Mesothelial cell of epicardium (in vitro differentiated cells): ENCODE results near the gene DOCK4. TPM values are rescaled to one million over a fixed set of nuclear protein-coding genes. Genes with fewer than 3 reads are reported as not detected.

ENCODE experiments used
- DNase-seq, 2 experiments: peaks; one replicate each; pipeline ENCODE4 v3.0.0; 2021; ENCODE audit warnings: low spot score in 2 of 2; ENCODE audit not compliant: unreplicated experiment in 2 of 2
- H3K27ac Mint-ChIP-seq: 2 replicates; pipeline ENCODE4 v1.8.0; 2021; ENCODE audit warnings: mixed read lengths
- H3K27me3 Mint-ChIP-seq: 2 replicates; pipeline ENCODE4 v1.8.0; 2021; ENCODE audit warnings: low read depth, mixed read lengths
- H3K36me3 Mint-ChIP-seq: 2 replicates; pipeline ENCODE4 v1.8.0; 2021; ENCODE audit warnings: mixed read lengths
- H3K4me1 Mint-ChIP-seq: 2 replicates; pipeline ENCODE4 v1.8.0; 2021; ENCODE audit warnings: mixed read lengths
- H3K4me3 Mint-ChIP-seq: 2 replicates; pipeline ENCODE4 v1.8.0; 2021; ENCODE audit warnings: mild to moderate bottlenecking, moderate library complexity, mixed read lengths
- H3K9me3 Mint-ChIP-seq: 2 replicates; pipeline ENCODE4 v1.8.0; 2021; ENCODE audit warnings: mixed read lengths
- total RNA-seq: library from RNA; stranded (reverse); gene quantifications from 3 replicates; pipeline ENCODE4 v1.2.1, GENCODE V29; 2021
- TF ChIP-seq, protein P1 (sequence below): fragments of 200-600 bp; sonication (generic); IDR thresholded peaks from one replicate; pipeline ENCODE4 v1.5.0; 2021; ENCODE audit warnings: antibody characterized with exemption; ENCODE audit not compliant: unreplicated experiment

Gene DOCK4
- total RNA-seq, 1 donor from 2014 or later, result 27.7 TPM

GRCh38 chr7:112206991-112207592 lies 893 bp upstream of the DOCK4 start:
- Mint-ChIP-seq H3K36me3 (no peaks in the 10 kb centered on the region), H3K4me3 (peak overlapping the region; percentile 95), H3K9me3 (no peaks in the 10 kb centered on the region), H3K27me3 (no peaks in the 10 kb centered on the region), H3K4me1 (peaks cover 33% of the 10 kb centered on the region), H3K27ac (peak overlapping the region; percentile 94)
- TF ChIP-seq, protein P1, sequence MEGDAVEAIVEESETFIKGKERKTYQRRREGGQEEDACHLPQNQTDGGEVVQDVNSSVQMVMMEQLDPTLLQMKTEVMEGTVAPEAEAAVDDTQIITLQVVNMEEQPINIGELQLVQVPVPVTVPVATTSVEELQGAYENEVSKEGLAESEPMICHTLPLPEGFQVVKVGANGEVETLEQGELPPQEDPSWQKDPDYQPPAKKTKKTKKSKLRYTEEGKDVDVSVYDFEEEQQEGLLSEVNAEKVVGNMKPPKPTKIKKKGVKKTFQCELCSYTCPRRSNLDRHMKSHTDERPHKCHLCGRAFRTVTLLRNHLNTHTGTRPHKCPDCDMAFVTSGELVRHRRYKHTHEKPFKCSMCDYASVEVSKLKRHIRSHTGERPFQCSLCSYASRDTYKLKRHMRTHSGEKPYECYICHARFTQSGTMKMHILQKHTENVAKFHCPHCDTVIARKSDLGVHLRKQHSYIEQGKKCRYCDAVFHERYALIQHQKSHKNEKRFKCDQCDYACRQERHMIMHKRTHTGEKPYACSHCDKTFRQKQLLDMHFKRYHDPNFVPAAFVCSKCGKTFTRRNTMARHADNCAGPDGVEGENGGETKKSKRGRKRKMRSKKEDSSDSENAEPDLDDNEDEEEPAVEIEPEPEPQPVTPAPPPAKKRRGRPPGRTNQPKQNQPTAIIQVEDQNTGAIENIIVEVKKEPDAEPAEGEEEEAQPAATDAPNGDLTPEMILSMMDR, result no peak
- no peak for DNase-seq

DNA sequence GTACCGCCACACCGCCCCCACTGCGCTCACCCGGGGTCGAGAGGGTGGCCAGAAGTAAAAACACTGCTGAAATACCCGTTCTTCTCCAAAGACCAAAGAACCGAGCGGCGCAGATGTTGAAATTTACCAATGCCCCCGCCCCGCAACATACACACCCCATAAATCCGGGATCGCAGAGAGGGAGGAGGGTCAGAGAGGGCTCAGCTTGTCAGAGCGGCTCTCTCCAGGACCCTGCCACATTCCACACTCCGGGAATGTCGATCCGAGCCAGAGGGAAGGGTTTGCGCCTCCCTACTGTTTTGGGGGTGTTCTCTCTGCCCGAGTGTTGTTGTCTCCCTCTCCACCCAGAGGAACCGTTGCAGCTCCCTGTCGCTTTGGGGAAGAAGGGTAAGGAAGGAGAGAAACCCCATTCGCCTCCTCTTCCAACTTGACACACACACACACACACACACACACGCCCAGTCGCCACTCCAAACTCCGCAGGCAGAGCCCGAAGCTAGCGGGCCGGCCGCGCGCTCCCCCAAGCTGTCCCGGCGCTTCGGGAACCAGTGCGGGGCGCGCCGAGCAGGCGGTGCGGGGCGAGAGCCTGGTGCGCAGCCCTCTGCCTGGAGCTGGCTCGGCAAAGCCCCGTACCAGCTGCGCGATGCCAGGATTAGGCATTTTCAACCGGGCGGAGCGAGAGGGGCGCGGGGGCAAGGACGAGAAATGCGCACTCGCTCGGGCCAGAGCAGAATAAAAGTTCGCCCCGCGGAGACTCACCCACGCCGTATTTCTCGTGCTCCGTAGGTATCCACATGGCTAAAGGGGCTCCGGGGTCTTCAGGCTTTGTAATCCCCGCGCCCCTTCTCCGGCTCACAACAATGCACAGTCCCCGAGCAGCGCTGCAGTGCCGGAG lies 609 bp downstream of the DOCK4 start:
- TF ChIP-seq, protein P1, result no peak

DNA sequence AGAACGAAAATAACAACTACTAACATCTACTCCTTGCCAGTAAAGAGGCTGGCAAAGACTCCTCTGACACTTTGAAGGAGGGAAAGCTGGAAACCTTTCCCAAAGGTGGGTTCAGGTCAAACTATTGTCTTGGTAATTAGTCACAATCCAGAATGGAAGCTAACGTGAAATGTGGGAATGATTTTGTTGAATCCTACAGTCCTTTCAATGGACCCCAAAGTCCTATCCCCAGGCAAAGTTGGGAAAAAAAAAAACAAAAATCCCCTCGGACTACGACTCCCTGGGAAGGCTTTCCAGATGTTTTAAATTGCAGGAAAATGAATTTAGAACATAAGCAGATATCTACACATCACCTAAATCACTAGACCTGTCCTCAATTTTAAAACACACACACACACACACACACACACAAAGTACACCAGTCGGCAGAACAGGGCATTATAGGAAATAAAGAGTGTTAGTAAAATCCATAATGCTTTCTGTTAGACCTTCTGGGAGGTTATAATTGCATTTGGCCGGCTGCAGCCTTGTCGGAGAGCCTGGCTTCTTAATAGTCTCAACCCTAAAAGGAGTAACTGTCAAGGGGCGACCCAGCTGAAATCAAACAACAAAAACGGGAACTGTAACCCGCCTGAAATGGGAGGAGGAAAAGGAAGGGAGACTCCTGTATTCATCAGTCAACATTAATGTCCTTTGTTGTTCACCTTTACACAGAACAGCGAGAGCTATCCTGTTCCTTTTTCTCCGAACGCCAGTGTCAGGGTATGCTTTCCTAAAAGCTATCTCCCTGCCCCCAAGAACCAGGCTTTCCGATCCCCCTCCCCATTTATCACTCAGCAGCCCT lies 1.5 kb downstream of the DOCK4 start:
- TF ChIP-seq, protein P1, result no peak
- Mint-ChIP-seq H3K4me3 (peak overlapping the region; percentile 95), H3K27ac (peak overlapping the region; percentile 90), H3K36me3 (no peaks in the 10 kb centered on the region), H3K9me3 (no peaks in the 10 kb centered on the region), H3K4me1 (peaks cover 31% of the 10 kb centered on the region), H3K27me3 (no peaks in the 10 kb centered on the region)
- no peak for DNase-seq

More for the DNA sequence above, 609 bp downstream of the DOCK4 start:
- no peaks in the 10 kb centered on the region for H3K36me3 Mint-ChIP-seq
- H3K4me3 Mint-ChIP-seq, result peak overlapping the region; percentile 95
- peak overlapping the region; percentile 94 for H3K27ac Mint-ChIP-seq
- H3K27me3 Mint-ChIP-seq, result no peaks in the 10 kb centered on the region
- H3K4me1 Mint-ChIP-seq, result peaks cover 31% of the 10 kb centered on the region
- no peaks in the 10 kb centered on the region for H3K9me3 Mint-ChIP-seq
- DNase-seq, result peak; percentile 34 to 75

DNA sequence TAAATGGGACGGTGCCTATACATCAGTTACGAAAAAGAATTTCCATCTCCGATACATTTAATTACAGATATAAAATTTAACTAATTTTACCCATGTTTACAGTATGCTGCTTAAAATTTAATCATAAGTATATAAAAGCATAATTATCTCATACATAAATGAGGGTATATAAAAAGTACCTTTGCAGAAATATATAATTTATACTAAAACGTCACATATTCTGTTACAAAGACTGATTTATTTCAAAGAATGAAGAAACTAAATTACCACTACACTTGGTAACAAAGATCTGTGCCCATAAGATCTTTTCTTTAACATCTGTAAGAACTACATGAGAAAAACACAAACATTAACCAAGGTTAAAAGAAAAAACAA lies 2.8 kb downstream of the DOCK4 start:
- DNase-seq, result no peak
- Mint-ChIP-seq H3K27me3 (no peaks in the 10 kb centered on the region), H3K4me1 (peaks cover 32% of the 10 kb centered on the region), H3K36me3 (no peaks in the 10 kb centered on the region), H3K9me3 (no peaks in the 10 kb centered on the region), H3K4me3 (peak overlapping the region; percentile 95), H3K27ac (no peak overlapping the region)
- TF ChIP-seq, protein P1, result no peak

GRCh38 chr7:112202816-112203215 lies 3.4 kb downstream of the DOCK4 start:
- TF ChIP-seq, protein P1, result no peak
- no peak overlapping the region for H3K27ac Mint-ChIP-seq
- no peak for DNase-seq
- H3K4me1 Mint-ChIP-seq, result peaks cover 33% of the 10 kb centered on the region
- H3K4me3 Mint-ChIP-seq, result no peak overlapping the region
- H3K27me3 Mint-ChIP-seq, result no peaks in the 10 kb centered on the region
- H3K9me3 Mint-ChIP-seq, result no peaks in the 10 kb centered on the region
- H3K36me3 Mint-ChIP-seq, result no peaks in the 10 kb centered on the region
